ENCODE data around the gene IGFALS.

IGFALS gene

DNA sequence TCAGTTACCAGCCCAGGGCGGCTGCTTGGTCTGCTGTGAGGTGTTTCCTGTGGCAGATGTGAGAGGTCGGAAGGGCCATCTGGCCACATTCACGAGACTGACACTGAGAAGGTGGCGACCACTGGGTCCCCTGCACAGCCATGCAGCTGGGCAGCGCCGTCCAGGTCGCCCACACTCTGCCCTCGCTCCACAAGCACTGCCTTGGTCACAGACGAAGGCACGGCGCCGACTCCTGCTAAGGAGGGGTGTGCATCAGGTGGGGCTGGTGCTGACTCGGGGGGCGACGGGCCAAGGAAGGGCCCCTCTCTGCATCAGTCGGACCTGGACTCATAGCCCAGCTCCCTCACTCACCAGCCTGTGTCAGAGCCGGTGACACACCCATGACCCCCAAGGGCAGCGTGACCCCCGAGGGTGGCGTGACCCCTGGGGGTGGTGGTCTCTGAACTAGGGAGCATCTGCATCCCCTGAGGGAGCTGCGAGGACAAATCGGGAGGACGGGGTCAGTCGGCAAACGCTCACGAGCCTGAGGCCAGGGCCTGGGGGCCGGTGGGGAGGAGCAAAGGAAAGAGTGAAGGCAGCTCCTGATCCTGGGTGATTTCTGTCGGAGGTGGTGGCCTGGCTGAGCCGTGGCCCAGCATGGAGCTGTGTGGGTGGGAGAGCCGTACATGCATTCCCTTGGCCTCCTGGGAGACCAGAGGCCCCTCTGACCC is 52.6 kb downstream of the IGFALS start:
- TF ChIP-seq, protein P1, sequence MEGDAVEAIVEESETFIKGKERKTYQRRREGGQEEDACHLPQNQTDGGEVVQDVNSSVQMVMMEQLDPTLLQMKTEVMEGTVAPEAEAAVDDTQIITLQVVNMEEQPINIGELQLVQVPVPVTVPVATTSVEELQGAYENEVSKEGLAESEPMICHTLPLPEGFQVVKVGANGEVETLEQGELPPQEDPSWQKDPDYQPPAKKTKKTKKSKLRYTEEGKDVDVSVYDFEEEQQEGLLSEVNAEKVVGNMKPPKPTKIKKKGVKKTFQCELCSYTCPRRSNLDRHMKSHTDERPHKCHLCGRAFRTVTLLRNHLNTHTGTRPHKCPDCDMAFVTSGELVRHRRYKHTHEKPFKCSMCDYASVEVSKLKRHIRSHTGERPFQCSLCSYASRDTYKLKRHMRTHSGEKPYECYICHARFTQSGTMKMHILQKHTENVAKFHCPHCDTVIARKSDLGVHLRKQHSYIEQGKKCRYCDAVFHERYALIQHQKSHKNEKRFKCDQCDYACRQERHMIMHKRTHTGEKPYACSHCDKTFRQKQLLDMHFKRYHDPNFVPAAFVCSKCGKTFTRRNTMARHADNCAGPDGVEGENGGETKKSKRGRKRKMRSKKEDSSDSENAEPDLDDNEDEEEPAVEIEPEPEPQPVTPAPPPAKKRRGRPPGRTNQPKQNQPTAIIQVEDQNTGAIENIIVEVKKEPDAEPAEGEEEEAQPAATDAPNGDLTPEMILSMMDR (IDR thresholded peaks at IDR 0.05; ENCODE audit: low read depth, low read length) = no peak
- DNase-seq = no peak
- Histone ChIP-seq H3K36me3 (peaks cover 19% of the 10 kb centered on the region), H3K4me3 (ENCODE audit: low read depth, low read length) (no peak overlapping the region), H3K4me1 (no peaks in the 10 kb centered on the region), H3K27me3 (no peaks in the 10 kb centered on the region), H3K9me3 (no peaks in the 10 kb centered on the region)
